Measurements from ENCODE around the gene SETDB2. TPM values are rescaled to one million over a fixed set of nuclear protein-coding genes. Genes with fewer than 3 reads are reported as not detected.

Gene SETDB2
- total and polyA plus RNA-seq, 2 of the 4 experiments (the other 2 are of a cell fraction): 4.3 to 5.7 TPM

- Histone ChIP-seq H2AFZ (replicated peaks; ENCODE audit: low read length, poor library complexity) (no peak overlapping the region), H3K27ac (ENCODE audit: insufficient read depth, low read length) (no peak overlapping the region), H4K91ac (ENCODE audit: insufficient read depth, low read depth, low read length) (no peak overlapping the region), H3K14ac (replicated peaks; ENCODE audit: low read depth, low read length) (no peak overlapping the region), H3K4me2 (ENCODE audit: low read depth, low read length) (no peak overlapping the region), H4K5ac (ENCODE audit: low read depth, low read length) (no peak overlapping the region), H3K56ac (ENCODE audit: extremely low read depth, insufficient read depth, low read length) (no peak overlapping the region; the same call in 1 of the 2 replicates), H4K20me1 (ENCODE audit: insufficient read depth, low read length) (no peaks in the 10 kb centered on the region), H3K4me1 (ENCODE audit: control insufficient read depth, insufficient read depth, low read length) (no peaks in the 10 kb centered on the region), H3K4me3 (ENCODE audit: insufficient read depth, low read depth, low read length) (no peak overlapping the region), H2BK5ac (ENCODE audit: low read depth, low read length, poor library complexity, severe bottlenecking) (no peak overlapping the region), H2AK5ac (ENCODE audit: low read depth, low read length) (no peak overlapping the region), H3K9ac (ENCODE audit: low read depth, low read length) (no peak overlapping the region), H4K8ac (ENCODE audit: low read depth in 2 of 2, low read length in 2 of 2) (no peak overlapping the region), H2BK15ac (ENCODE audit: low read depth, low read length) (no peak overlapping the region), H3K27me3 (ENCODE audit: control insufficient read depth, insufficient read depth, low read length) (no peaks in the 10 kb centered on the region), H3K79me1 (ENCODE audit: low read depth in 1 of 2, low read length in 2 of 2) (peaks cover 2 to 6% of the 10 kb centered on the region in 2 experiments; a peak in 2 of 4 replicates), H3K36me3 (ENCODE audit: control insufficient read depth, insufficient read depth, low read length) (peaks cover 10% of the 10 kb centered on the region), H3K4ac (ENCODE audit: low read depth, low read length) (no peak overlapping the region), H3K23ac (ENCODE audit: low read depth, low read length) (no peak overlapping the region), H3K9me1 (ENCODE audit: insufficient read depth, low read length) (peaks cover 5% of the 10 kb centered on the region), H3K18ac (ENCODE audit: low read depth, low read length) (no peak overlapping the region), H2BK120ac (ENCODE audit: low read depth, low read length) (no peak overlapping the region), H2BK20ac (ENCODE audit: low read depth, low read length) (no peak overlapping the region), H2AK9ac (replicated peaks; ENCODE audit: low read depth, low read length, poor library complexity) (no peak overlapping the region), H3K9me3 (ENCODE audit: control insufficient read depth, insufficient read depth, low read length) (no peaks in the 10 kb centered on the region)
- no TSS peak for BruUV-seq (replicated peaks)
- WGBS, 2 experiments (ENCODE audit: extremely low coverage in 2 of 2, insufficient read length in 1 of 2): no CpG with 5 or more reads among the region's 4 CpGs
- DNase-seq: no peak
- intact Hi-C loops (cut with micrococcal nuclease): no loop called here
- ChIA-PET POLR2A (ENCODE audit: unreplicated experiment) (no interaction called here), CTCF (no interaction called here)
- no peak for ATAC-seq (ENCODE audit: low read depth)
- in situ Hi-C loops (cut with MboI; ENCODE audit: low sequenced_read_pairs): no loop called here
- dilution Hi-C loops (cut with HindIII; ENCODE audit: low sequenced_read_pairs, unreplicated experiment): no loop called here
- TF ChIP-seq CEBPB (IDR thresholded peaks at IDR 0.05; ENCODE audit: low read depth, low read length) (no peak), MAFK (IDR thresholded peaks at IDR 0.05; ENCODE audit: low read depth, low read length) (no peak), POLR2A (IDR thresholded peaks at IDR 0.05; ENCODE audit: low read depth, low read length) (no peak), MXI1 (IDR thresholded peaks at IDR 0.05; ENCODE audit: borderline replicate concordance, low read depth, low read length) (no peak), MAZ (IDR thresholded peaks at IDR 0.05; ENCODE audit: borderline replicate concordance, low read depth, low read length) (no peak), NFE2L2 (IDR thresholded peaks at IDR 0.05; ENCODE audit: low read depth, low read length) (no peak), FOS (IDR thresholded peaks at IDR 0.05; ENCODE audit: low read depth, low read length) (no peak), SMC3 (IDR thresholded peaks at IDR 0.05; ENCODE audit: low read depth, low read length) (no peak)
Measured at GRCh38 chr13:49521224-49521623, 77.2 kb downstream of the SETDB2 start.

Data from IMR-90 (cell line).